ENCODE measurements around the gene NDUFS6.
A peak's percentile ranks its signal among the peaks of the same experiment; 100 is the strongest.

The NDUFS6 gene

GRCh38 chr5:1788828-1789227 is 12.4 kb upstream of the NDUFS6 start:
- no peak for DNase-seq (ENCODE audit: low read depth)
- H3K4me3 ChIP-seq (replicated peaks; ENCODE audit: low read depth, low read length), result no peak overlapping the region
- no peak for TF ChIP-seq CTCF (IDR thresholded peaks at IDR 0.05; ENCODE audit: low read length, missing control alignments)

GRCh38 chr5:1789438-1789833 is 11.8 kb upstream of the NDUFS6 start:
- peak; percentile 65 for DNase-seq (ENCODE audit: low read depth)

DNA sequence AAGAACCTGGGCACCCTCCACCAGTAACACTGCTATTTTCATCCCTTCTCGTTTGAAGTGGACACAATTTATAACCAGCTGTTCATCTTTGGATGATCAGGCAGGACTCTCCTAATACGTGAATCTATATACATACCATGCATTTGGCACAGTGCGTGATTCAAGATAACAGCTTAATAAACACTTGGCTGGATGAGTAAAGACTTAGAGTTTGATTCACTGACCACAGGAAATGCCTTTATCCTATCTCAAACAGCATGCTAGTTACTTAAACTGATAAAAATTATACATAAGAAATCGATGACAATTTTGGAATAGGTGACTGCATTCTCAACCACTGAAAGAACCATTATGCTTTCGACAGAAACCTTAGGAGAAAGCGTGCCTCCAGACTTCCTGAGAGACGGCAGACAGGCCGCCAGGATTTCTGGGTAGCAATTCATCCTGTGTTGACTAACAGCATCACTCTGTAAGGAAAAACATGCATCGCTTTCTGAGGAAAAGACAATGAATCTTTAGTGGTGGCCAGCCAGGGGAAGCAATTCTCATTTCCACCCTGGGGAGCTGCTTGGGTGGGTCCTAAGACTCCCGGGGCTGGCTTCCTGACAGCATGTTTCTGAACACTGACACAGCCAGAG is 11.3 kb upstream of the NDUFS6 start:
- peak; percentile 72 for DNase-seq (ENCODE audit: low read depth)
- TF ChIP-seq CTCF (IDR thresholded peaks at IDR 0.05; ENCODE audit: low read length, missing control alignments), result no peak
- peak overlapping the region; percentile 9 for H3K4me3 ChIP-seq (replicated peaks; ENCODE audit: low read depth, low read length)

More at GRCh38 chr5:1789438-1789833, 11.8 kb upstream of the NDUFS6 start:
- H3K4me3 ChIP-seq (replicated peaks; ENCODE audit: low read depth, low read length), result peak overlapping the region; percentile 9

DNA sequence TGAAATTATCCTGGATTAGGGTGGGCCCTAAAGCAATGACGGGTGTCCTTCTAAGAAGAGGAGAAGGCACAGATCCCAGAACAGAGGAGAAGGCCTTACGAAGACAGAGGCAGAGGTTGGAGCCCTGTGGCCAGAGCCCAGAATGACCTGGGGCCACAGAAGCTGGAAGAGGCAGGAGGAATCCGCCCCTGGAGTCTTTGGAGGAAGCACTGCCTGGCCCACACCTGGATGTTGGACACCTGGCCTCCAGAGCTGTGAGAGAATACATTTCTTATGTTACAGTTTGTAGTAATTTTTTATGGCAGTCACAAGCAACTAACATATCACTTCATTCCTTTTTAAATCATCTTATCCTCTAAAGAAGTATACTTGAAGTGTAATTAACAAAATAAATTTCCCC is 10.0 kb upstream of the NDUFS6 start:
- DNase-seq (ENCODE audit: low read depth), result no peak
- H3K4me3 ChIP-seq (replicated peaks; ENCODE audit: low read depth, low read length), result no peak overlapping the region
- TF ChIP-seq CTCF (IDR thresholded peaks at IDR 0.05; ENCODE audit: low read length, missing control alignments), result no peak

- peak; percentile 83 for DNase-seq (ENCODE audit: low read depth)
- no peak overlapping the region for H3K4me3 ChIP-seq (replicated peaks; ENCODE audit: low read depth, low read length)
- TF ChIP-seq CTCF (IDR thresholded peaks at IDR 0.05; ENCODE audit: low read length, missing control alignments), result no peak
These were observed 8.4 kb upstream of the NDUFS6 start for GRCh38 chr5:1792842-1793266.

DNA sequence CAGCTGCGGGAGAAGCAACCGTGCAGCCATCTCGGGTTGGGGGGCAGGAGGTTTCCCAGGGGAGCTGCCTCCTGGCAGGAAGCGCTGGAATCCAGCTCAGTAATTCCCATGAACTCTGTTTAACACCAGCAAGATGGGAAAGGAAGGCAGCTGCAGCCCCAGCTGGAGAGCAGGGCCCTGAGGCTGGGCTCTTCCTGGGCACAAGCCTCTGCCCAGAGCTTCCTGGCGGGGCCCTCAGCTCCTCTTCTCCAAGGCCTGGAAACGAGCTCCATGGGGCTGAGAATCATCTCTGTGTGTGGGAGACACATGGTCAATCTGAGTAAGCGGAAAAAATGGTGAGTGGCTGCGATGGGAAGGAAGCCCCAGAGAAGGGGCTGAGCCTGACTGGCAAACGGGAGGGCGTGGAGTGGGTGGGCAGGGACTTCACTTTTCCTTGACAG is 7.9 kb upstream of the NDUFS6 start:
- no peak for TF ChIP-seq CTCF (IDR thresholded peaks at IDR 0.05; ENCODE audit: low read length, missing control alignments)
- no peak overlapping the region for H3K4me3 ChIP-seq (replicated peaks; ENCODE audit: low read depth, low read length)
- DNase-seq (ENCODE audit: low read depth), result peak; percentile 21

GRCh38 chr5:1793966-1794900 is 7.0 kb upstream of the NDUFS6 start:
- no peak for TF ChIP-seq CTCF (IDR thresholded peaks at IDR 0.05; ENCODE audit: low read length, missing control alignments)
- H3K4me3 ChIP-seq (replicated peaks; ENCODE audit: low read depth, low read length), result no peak overlapping the region
- peak; percentile 78 for DNase-seq (ENCODE audit: low read depth)

All from fibroblast of pulmonary artery (primary cell).